ENCODE measurements around the gene NDC1.

GRCh38 chr1:53878492-53879105, 40.5 kb upstream of the NDC1 start:
- TF ChIP-seq CTCF (IDR thresholded peaks at IDR 0.05), result peak; percentile 85
- TF ChIP-seq ZFX (IDR thresholded peaks at IDR 0.05; ENCODE audit: borderline replicate concordance), result no peak
